Spleen (tissue), 7 donors: ENCODE data around the gene TMEM163.

Source experiments
- POLR2A ChIP-seq, 3 donors: fragments of 450-650 bp; IDR thresholded peaks; one replicate each; pipeline ENCODE4 v1.5.1; 2017; ENCODE audit warnings: antibody characterized with exemption in 3 of 3, mild to moderate bottlenecking in 1 of 3
- POLR2AphosphoS5 ChIP-seq, 3 donors: sonication (generic); formaldehyde crosslinking; IDR thresholded peaks; one replicate each; pipeline ENCODE4 v1.5.1; 2017; ENCODE audit warnings: antibody characterized with exemption in 3 of 3
- TF ChIP-seq, protein P1 (sequence below), 11 experiments: fragments of 200-600 bp in 7 of 11; fragments of 450-650 bp in 4 of 11; sonication (generic) in 4 of 11; IDR thresholded peaks in 8 of 11; conservative IDR thresholded peaks in 3 of 11; 1 replicate in 7 of 11; 2 replicates in 4 of 11; pipeline versions ENCODE4 v1.4.0 to v1.8.0; 2016 to 2021; ENCODE audit warnings: antibody characterized with exemption in 11 of 11, inconsistent platforms in 4 of 11, mild to moderate bottlenecking in 1 of 11
- donor health status: DM: no; HTN: no; CAD: no; lungs with moderate emphysema.
- donor health status: DM: no; HTN: no; CAD: no.
- donor health status: DM: no; HTN: no; CAD: no.

DNA sequence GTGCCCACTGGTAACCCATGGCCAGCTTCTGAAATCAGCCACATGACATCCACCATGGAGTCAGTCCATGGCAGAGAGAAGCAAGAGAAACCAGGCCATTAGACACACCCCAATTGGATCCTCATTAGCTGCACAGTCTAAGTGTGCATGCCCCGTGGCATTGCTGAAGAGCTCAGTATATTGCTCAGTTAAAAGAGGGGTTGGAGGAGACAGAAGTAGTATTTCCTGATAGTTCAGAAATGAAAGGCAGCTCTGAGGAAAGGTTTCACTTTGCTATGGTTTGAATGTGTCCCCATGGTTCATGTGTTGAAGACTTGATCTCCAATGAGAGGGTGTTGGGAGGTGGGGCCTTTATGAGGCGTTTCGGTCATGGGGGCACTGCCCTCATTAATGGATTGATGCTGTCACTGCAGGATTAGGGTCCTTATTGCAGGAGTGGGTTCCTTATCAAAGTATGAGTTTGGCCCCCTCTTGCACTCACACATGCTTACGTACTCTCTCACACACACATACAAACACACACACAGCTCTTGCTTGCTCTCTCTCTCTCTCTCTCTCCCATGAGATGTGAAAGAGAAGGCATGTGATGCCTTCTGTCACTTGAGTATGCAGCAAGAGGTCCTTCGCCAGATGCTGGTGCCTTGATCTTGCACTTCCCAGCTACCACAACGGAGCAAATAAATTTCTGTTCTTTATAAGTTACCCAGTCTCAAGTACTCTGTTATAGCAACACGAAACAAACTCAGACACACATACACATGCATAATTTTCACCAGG, 58.0 kb downstream of the TMEM163 start:
- TF ChIP-seq POLR2A (IDR thresholded peaks at IDR 0.05) (no peak), POLR2AphosphoS5 (IDR thresholded peaks at IDR 0.05) (no peak)
- TF ChIP-seq, protein P1, sequence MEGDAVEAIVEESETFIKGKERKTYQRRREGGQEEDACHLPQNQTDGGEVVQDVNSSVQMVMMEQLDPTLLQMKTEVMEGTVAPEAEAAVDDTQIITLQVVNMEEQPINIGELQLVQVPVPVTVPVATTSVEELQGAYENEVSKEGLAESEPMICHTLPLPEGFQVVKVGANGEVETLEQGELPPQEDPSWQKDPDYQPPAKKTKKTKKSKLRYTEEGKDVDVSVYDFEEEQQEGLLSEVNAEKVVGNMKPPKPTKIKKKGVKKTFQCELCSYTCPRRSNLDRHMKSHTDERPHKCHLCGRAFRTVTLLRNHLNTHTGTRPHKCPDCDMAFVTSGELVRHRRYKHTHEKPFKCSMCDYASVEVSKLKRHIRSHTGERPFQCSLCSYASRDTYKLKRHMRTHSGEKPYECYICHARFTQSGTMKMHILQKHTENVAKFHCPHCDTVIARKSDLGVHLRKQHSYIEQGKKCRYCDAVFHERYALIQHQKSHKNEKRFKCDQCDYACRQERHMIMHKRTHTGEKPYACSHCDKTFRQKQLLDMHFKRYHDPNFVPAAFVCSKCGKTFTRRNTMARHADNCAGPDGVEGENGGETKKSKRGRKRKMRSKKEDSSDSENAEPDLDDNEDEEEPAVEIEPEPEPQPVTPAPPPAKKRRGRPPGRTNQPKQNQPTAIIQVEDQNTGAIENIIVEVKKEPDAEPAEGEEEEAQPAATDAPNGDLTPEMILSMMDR (IDR thresholded peaks at IDR 0.05 in 8 of 11, conservative IDR thresholded peaks at IDR 0.05 in 3 of 11): no peak
